IMR-90 (cell line): ENCODE measurements around the gene OR6C65. TPM values are rescaled to one million over a fixed set of nuclear protein-coding genes. Genes with fewer than 3 reads are reported as not detected.

Source experiments
- ATAC-seq: fragments of 200-7000 bp; cut with Tn5 transposase; 2 replicates; pipeline ENCODE4 v1.9.1; 2020; ENCODE audit warnings: low read depth, mild to moderate bottlenecking, moderate library complexity
- BruUV-seq: library from RNA; stranded (reverse); fragments of 400-500 nt; replicated peaks from 2 replicates; lab custom pipeline; 2021; lab: Mats Ljungman, UMichigan
- CTCF ChIA-PET: fragments of 300-600 bp; formaldehyde crosslinking; extraction: SDS; loops from one replicate; lab custom pipeline; 2021; ENCODE audit warnings: antibody characterized with exemption; lab: Yijun Ruan, JAX
- POLR2A ChIA-PET: fragments of 300-600 bp; sonication (Branson Sonifier 250); formaldehyde crosslinking; loops from one replicate; lab custom pipeline; 2022; ENCODE audit warnings: antibody characterized with exemption; ENCODE audit not compliant: unreplicated experiment; lab: Charles Lee
- DNase-seq: peaks from one replicate; pipeline ENCODE4 v3.0.0; 2013
- H2AFZ ChIP-seq: replicated peaks from 2 replicates; pipeline ENCODE3; 2013; ENCODE audit warnings: low read length, mild to moderate bottlenecking; ENCODE audit not compliant: poor library complexity
- H2AK5ac ChIP-seq: 2 replicates; pipeline ENCODE4 v1.6.1; 2013; ENCODE audit warnings: low read depth, low read length, inconsistent platforms
- H2AK9ac ChIP-seq: replicated peaks from 2 replicates; pipeline ENCODE3; 2013; ENCODE audit warnings: mild to moderate bottlenecking, low read depth, low read length, moderate library complexity; ENCODE audit not compliant: poor library complexity
- H2BK120ac ChIP-seq: 2 replicates; pipeline ENCODE4 v1.6.1; 2013; ENCODE audit warnings: low read depth, low read length, inconsistent platforms
- H2BK15ac ChIP-seq: 3 replicates; pipeline ENCODE4 v1.6.1; 2013; ENCODE audit warnings: low read depth, low read length, inconsistent platforms
- H2BK20ac ChIP-seq: 2 replicates; pipeline ENCODE4 v1.6.1; 2013; ENCODE audit warnings: low read depth, mild to moderate bottlenecking, inconsistent platforms, low read length, moderate library complexity
- H2BK5ac ChIP-seq: 2 replicates; pipeline ENCODE4 v1.6.1; 2013; ENCODE audit warnings: mild to moderate bottlenecking, low read depth, low read length, inconsistent platforms; ENCODE audit not compliant: poor library complexity, severe bottlenecking
- H3K14ac ChIP-seq: replicated peaks from 2 replicates; pipeline ENCODE4 v1.6.1; 2013; ENCODE audit warnings: low read depth, low read length, inconsistent platforms
- H3K18ac ChIP-seq: 2 replicates; pipeline ENCODE4 v1.6.1; 2013; ENCODE audit warnings: low read depth, low read length, control low read depth
- H3K23ac ChIP-seq: 2 replicates; pipeline ENCODE4 v1.6.1; 2013; ENCODE audit warnings: low read depth, low read length, inconsistent platforms
- H3K27ac ChIP-seq: 2 replicates; pipeline ENCODE4 v1.5.1; 2013; ENCODE audit warnings: mild to moderate bottlenecking, control low read depth, low read length; ENCODE audit not compliant: insufficient read depth
- H3K27me3 ChIP-seq: 2 replicates; pipeline ENCODE4 v1.6.1; 2013; ENCODE audit warnings: low read length; ENCODE audit not compliant: control insufficient read depth, insufficient read depth
- H3K36me3 ChIP-seq: 2 replicates; pipeline ENCODE4 v1.6.1; 2013; ENCODE audit warnings: low read length, mixed read lengths; ENCODE audit not compliant: control insufficient read depth, insufficient read depth
- H3K4ac ChIP-seq: 2 replicates; pipeline ENCODE4 v1.6.1; 2013; ENCODE audit warnings: low read depth, low read length, inconsistent platforms
- H3K4me1 ChIP-seq: 2 replicates; pipeline ENCODE4 v1.6.1; 2013; ENCODE audit warnings: low read length, mixed read lengths; ENCODE audit not compliant: control insufficient read depth, insufficient read depth
- H3K4me2 ChIP-seq: 2 replicates; pipeline ENCODE4 v1.6.1; 2013; ENCODE audit warnings: low read depth, mild to moderate bottlenecking, control low read depth, low read length, moderate library complexity
- H3K4me3 ChIP-seq: 2 replicates; pipeline ENCODE4 v1.5.1; 2013; ENCODE audit warnings: low read depth, mild to moderate bottlenecking, control low read depth, low read length, moderate library complexity; ENCODE audit not compliant: insufficient read depth
- H3K56ac ChIP-seq: 2 replicates; pipeline ENCODE4 v1.6.1; 2013; ENCODE audit warnings: low read length, inconsistent platforms; ENCODE audit not compliant: insufficient read depth; ENCODE audit errors: extremely low read depth
- H3K79me1 ChIP-seq, 2 experiments: 2 replicates each; pipeline ENCODE4 v1.6.1; 2013; ENCODE audit warnings: low read length in 2 of 2, inconsistent platforms in 1 of 2, low read depth in 1 of 2
- H3K9ac ChIP-seq: 2 replicates; pipeline ENCODE4 v1.6.1; 2013; ENCODE audit warnings: low read depth, low read length, control low read depth
- H3K9me1 ChIP-seq: 2 replicates; pipeline ENCODE4 v1.6.1; 2013; ENCODE audit warnings: low read length, inconsistent platforms; ENCODE audit not compliant: insufficient read depth
- H3K9me3 ChIP-seq: 2 replicates; pipeline ENCODE4 v1.6.1; 2013; ENCODE audit warnings: low read length; ENCODE audit not compliant: control insufficient read depth, insufficient read depth
- H4K20me1 ChIP-seq: 2 replicates; pipeline ENCODE4 v1.6.1; 2013; ENCODE audit warnings: low read length, inconsistent platforms; ENCODE audit not compliant: insufficient read depth
- H4K5ac ChIP-seq: 2 replicates; pipeline ENCODE4 v1.6.1; 2013; ENCODE audit warnings: mild to moderate bottlenecking, low read depth, low read length, control low read depth
- H4K8ac ChIP-seq, 2 experiments: 2 replicates each; pipeline ENCODE4 v1.6.1; 2013; ENCODE audit warnings: low read depth in 2 of 2, low read length in 2 of 2, control low read depth in 1 of 2, inconsistent platforms in 1 of 2
- H4K91ac ChIP-seq: 2 replicates; pipeline ENCODE4 v1.6.1; 2013; ENCODE audit warnings: low read depth, low read length, inconsistent platforms; ENCODE audit not compliant: insufficient read depth
- CEBPB ChIP-seq: IDR thresholded peaks from 2 replicates; pipeline ENCODE4 v1.6.1; 2012; ENCODE audit warnings: low read depth, low read length, improper control_type of control experiment
- CHD1 ChIP-seq: IDR thresholded peaks from 2 replicates; pipeline ENCODE4 v1.6.1; 2012; ENCODE audit warnings: low read depth, low read length, improper control_type of control experiment
- FOS ChIP-seq: fragments of 150-350 bp; IDR thresholded peaks from 2 replicates; pipeline ENCODE4 v1.6.1; 2016; ENCODE audit warnings: low read depth, low read length
- MAFK ChIP-seq: IDR thresholded peaks from 2 replicates; pipeline ENCODE4 v1.6.1; 2012; ENCODE audit warnings: low read depth, low read length, improper control_type of control experiment
- MAZ ChIP-seq: IDR thresholded peaks from 2 replicates; pipeline ENCODE4 v1.6.1; 2012; ENCODE audit warnings: low read depth, mild to moderate bottlenecking, low read length, improper control_type of control experiment, moderate library complexity, borderline replicate concordance
- MXI1 ChIP-seq: IDR thresholded peaks from 2 replicates; pipeline ENCODE4 v1.6.1; 2012; ENCODE audit warnings: low read depth, mild to moderate bottlenecking, low read length, moderate library complexity, borderline replicate concordance
- NFE2L2 ChIP-seq: fragments of 150-350 bp; IDR thresholded peaks from 2 replicates; pipeline ENCODE4 v1.6.1; 2016; ENCODE audit warnings: low read depth, mild to moderate bottlenecking, low read length
- POLR2A ChIP-seq: IDR thresholded peaks from 2 replicates; pipeline ENCODE4 v1.6.1; 2012; ENCODE audit warnings: mild to moderate bottlenecking, low read depth, low read length
- RAD21 ChIP-seq: IDR thresholded peaks from 2 replicates; pipeline ENCODE4 v1.6.1; 2012; ENCODE audit warnings: low read length, improper control_type of control experiment
- RCOR1 ChIP-seq: IDR thresholded peaks from 2 replicates; pipeline ENCODE4 v1.6.1; 2012; ENCODE audit warnings: mild to moderate bottlenecking, low read length, improper control_type of control experiment; ENCODE audit not compliant: insufficient replicate concordance
- RFX5 ChIP-seq: IDR thresholded peaks from 2 replicates; pipeline ENCODE4 v1.8.0; 2012; ENCODE audit warnings: low read depth, mild to moderate bottlenecking, low read length, moderate library complexity
- SMC3 ChIP-seq: fragments of 150-350 bp; IDR thresholded peaks from 2 replicates; pipeline ENCODE4 v1.6.1; 2016; ENCODE audit warnings: low read depth, mild to moderate bottlenecking, antibody characterized with exemption, low read length, moderate library complexity
- WGBS, 2 experiments: methylation state at CpG; one replicate each; pipeline versions ENCODE4 v1.1.5 to v1.1.7; 2013; ENCODE audit warnings: missing lambda C conversion rate in 2 of 2; ENCODE audit not compliant: insufficient read length in 1 of 2; ENCODE audit errors: extremely low coverage in 2 of 2; 5-methylcytosine and 5-hydroxymethylcytosine counted together
- dilution Hi-C: fragments of 300-500 bp; cut with HindIII; formaldehyde crosslinking; loops from one replicate; pipeline ENCODE4 v1.14.3; 2018; ENCODE audit warnings: low sequenced_read_pairs; ENCODE audit not compliant: unreplicated experiment
- in situ Hi-C: fragments of 300-500 bp; cut with MboI; formaldehyde crosslinking; loops from 3 replicates; pipeline ENCODE4 v1.14.3; 2019; ENCODE audit warnings: low sequenced_read_pairs, inconsistent platforms, mixed read lengths
- intact Hi-C: fragments of 100-400 bp; cut with micrococcal nuclease; formaldehyde crosslinking; loops from 2 replicates; pipeline ENCODE4 v1.10.0; 2022
- polyA plus RNA-seq, 3 experiments: library from polyadenylated mRNA; depleted of rRNA; stranded (reverse); fragments of >200 nt; gene quantifications; 2 replicates each; pipeline ENCODE4 v1.2.3, GENCODE V29; 2012; ENCODE audit warnings: low replicate concordance in 1 of 3
- total RNA-seq: library from RNA; depleted of rRNA; stranded (reverse); fragments of >200 nt; gene quantifications from 2 replicates; pipeline ENCODE4 v1.2.3, GENCODE V29; 2012
- TF ChIP-seq, protein P1 (sequence below): conservative IDR thresholded peaks from 2 replicates; pipeline ENCODE4 v1.5.1; 2012; ENCODE audit warnings: mild to moderate bottlenecking, low read depth, low read length, improper control_type of control experiment
- TF ChIP-seq, protein P2 (sequence below): fragments of 150-350 bp; IDR thresholded peaks from 2 replicates; pipeline ENCODE4 v1.6.1; 2016; ENCODE audit warnings: low read depth, mild to moderate bottlenecking, low read length, moderate library complexity, borderline replicate concordance
- TF ChIP-seq, protein P3 (sequence below): fragments of 150-350 bp; IDR thresholded peaks from 2 replicates; pipeline ENCODE4 v1.6.1; 2017; ENCODE audit warnings: mild to moderate bottlenecking, antibody characterized with exemption, low read length, low read depth

OR6C65 gene
- total and polyA plus RNA-seq, 2 of the 4 experiments (the other 2 are of a cell fraction), result not detected

DNA sequence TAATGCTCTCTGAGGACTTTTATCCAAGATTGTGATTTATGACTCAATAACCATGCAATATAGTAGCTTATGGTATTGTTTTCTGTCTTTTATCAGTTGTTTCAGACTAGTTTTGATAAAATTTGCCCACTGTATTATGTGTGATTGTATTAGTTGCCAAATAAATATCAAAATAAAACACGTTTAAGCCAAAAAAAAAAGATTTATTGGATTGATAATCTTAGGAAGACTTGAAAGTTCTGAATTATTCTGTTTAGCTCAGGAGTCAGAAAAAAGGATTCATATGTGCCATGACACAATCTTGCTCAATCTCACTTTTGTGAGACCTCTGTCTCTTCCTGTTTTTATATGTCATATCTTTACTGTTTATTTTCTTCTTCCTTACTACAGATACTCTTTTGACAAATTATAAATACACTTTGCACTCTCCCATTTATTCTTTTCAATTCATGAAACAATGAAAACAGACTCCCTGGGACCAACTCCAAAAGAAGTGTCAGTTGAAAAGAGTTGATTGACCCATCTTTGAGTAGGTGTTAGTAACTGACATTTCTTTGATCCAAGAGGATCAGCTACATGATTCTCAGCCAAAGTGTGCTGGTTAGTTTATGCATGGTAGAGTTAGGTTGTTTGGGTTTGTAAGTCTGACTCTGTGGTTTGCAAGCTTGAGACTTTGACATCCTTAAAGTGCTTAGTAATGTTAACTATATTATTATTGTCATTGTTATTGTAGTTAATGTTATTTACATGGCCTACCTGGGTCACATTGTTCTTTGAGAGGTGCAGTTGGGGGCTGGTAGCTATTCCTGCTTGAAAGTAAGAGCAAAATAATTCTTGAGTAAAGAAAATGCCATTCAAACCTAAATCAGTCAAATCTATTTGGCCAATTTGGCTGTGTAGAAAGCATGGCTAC lies 28.3 kb downstream of the OR6C65 start:
- Histone ChIP-seq H2BK5ac (no peak overlapping the region), H4K8ac (no peak overlapping the region), H3K23ac (no peak overlapping the region), H2BK120ac (no peak overlapping the region), H3K36me3 (no peaks in the 10 kb centered on the region), H2AK9ac (no peak overlapping the region), H3K9ac (no peak overlapping the region), H3K9me1 (no peaks in the 10 kb centered on the region), H3K18ac (no peak overlapping the region), H2BK20ac (no peak overlapping the region), H2AK5ac (no peak overlapping the region), H3K4me1 (no peaks in the 10 kb centered on the region), H4K91ac (no peak overlapping the region), H3K14ac (no peak overlapping the region), H3K56ac (no peak overlapping the region), H3K4me2 (no peak overlapping the region), H2BK15ac (no peak overlapping the region), H3K9me3 (no peaks in the 10 kb centered on the region), H2AFZ (no peak overlapping the region), H3K27ac (no peak overlapping the region), H3K79me1 (no peaks in the 10 kb centered on the region), H3K4ac (no peak overlapping the region), H4K5ac (no peak overlapping the region), H4K20me1 (no peaks in the 10 kb centered on the region), H3K27me3 (no peaks in the 10 kb centered on the region), H3K4me3 (no peak overlapping the region)
- BruUV-seq, result no TSS peak
- DNase-seq, result no peak
- POLR2A ChIA-PET, result no interaction called here
- no peak for ATAC-seq
- WGBS, 2 experiments, result no CpG with 5 or more reads among the region's 1 CpG
- in situ Hi-C loops, result no loop called here
- intact Hi-C loops, result no loop called here
- dilution Hi-C loops, result no loop called here
- CTCF ChIA-PET, result no interaction called here
- TF ChIP-seq RAD21 (no peak), CHD1 (no peak), MAFK (no peak), MXI1 (no peak), RCOR1 (no peak), CEBPB (no peak), POLR2A (no peak), FOS (no peak), MAZ (no peak), NFE2L2 (no peak), SMC3 (no peak), RFX5 (no peak)
- TF ChIP-seq, protein P1, sequence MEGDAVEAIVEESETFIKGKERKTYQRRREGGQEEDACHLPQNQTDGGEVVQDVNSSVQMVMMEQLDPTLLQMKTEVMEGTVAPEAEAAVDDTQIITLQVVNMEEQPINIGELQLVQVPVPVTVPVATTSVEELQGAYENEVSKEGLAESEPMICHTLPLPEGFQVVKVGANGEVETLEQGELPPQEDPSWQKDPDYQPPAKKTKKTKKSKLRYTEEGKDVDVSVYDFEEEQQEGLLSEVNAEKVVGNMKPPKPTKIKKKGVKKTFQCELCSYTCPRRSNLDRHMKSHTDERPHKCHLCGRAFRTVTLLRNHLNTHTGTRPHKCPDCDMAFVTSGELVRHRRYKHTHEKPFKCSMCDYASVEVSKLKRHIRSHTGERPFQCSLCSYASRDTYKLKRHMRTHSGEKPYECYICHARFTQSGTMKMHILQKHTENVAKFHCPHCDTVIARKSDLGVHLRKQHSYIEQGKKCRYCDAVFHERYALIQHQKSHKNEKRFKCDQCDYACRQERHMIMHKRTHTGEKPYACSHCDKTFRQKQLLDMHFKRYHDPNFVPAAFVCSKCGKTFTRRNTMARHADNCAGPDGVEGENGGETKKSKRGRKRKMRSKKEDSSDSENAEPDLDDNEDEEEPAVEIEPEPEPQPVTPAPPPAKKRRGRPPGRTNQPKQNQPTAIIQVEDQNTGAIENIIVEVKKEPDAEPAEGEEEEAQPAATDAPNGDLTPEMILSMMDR, result no peak
- TF ChIP-seq, protein P2, sequence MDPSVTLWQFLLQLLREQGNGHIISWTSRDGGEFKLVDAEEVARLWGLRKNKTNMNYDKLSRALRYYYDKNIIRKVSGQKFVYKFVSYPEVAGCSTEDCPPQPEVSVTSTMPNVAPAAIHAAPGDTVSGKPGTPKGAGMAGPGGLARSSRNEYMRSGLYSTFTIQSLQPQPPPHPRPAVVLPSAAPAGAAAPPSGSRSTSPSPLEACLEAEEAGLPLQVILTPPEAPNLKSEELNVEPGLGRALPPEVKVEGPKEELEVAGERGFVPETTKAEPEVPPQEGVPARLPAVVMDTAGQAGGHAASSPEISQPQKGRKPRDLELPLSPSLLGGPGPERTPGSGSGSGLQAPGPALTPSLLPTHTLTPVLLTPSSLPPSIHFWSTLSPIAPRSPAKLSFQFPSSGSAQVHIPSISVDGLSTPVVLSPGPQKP, result no peak
- TF ChIP-seq, protein P3, sequence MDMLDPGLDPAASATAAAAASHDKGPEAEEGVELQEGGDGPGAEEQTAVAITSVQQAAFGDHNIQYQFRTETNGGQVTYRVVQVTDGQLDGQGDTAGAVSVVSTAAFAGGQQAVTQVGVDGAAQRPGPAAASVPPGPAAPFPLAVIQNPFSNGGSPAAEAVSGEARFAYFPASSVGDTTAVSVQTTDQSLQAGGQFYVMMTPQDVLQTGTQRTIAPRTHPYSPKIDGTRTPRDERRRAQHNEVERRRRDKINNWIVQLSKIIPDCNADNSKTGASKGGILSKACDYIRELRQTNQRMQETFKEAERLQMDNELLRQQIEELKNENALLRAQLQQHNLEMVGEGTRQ, result no peak
